Loucy (cell line): ENCODE data around the gene CAMTA1.

ENCODE experiments used
- EZH2phosphoT487 ChIP-seq: fragments of 200-600 bp; IDR thresholded peaks from 2 replicates; pipeline ENCODE4 v1.6.1; 2018; ENCODE audit warnings: antibody characterized with exemption, mild to moderate bottlenecking, moderate library complexity, borderline replicate concordance
- TF ChIP-seq, protein P1 (sequence below): fragments of 200-600 bp; sonication (generic); conservative IDR thresholded peaks from 2 replicates; pipeline ENCODE4 v1.5.1; 2014; ENCODE audit warnings: mild to moderate bottlenecking, antibody characterized with exemption, low read length

DNA sequence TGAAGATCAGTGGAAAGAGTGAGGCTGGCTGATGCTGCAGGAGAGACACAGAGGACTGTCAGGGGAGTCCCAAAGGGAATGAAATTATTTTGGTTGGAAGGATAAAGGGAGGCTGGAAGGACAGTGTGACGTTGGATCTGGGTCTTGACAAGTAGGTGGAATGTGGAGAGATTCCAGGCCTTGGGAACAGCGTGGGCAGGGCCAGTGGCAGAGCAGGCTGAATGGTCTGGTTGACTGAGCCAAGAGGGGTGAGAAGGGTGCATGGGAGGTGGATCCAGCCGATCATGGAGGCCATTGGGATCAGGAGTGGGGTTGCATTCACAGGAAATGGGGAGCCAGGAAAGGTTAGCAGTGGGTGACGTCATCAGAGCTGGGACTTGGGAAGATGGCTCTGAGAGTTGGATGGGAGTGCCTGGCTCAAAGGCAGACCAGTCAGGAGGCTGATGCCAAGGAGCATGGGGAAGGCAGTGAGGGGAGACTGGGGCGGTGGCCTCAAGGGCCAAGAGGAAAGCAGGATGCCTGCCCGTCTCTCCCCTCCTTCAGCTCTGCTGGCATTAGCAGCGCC lies 839.6 kb downstream of the CAMTA1 start:
- TF ChIP-seq, protein P1, sequence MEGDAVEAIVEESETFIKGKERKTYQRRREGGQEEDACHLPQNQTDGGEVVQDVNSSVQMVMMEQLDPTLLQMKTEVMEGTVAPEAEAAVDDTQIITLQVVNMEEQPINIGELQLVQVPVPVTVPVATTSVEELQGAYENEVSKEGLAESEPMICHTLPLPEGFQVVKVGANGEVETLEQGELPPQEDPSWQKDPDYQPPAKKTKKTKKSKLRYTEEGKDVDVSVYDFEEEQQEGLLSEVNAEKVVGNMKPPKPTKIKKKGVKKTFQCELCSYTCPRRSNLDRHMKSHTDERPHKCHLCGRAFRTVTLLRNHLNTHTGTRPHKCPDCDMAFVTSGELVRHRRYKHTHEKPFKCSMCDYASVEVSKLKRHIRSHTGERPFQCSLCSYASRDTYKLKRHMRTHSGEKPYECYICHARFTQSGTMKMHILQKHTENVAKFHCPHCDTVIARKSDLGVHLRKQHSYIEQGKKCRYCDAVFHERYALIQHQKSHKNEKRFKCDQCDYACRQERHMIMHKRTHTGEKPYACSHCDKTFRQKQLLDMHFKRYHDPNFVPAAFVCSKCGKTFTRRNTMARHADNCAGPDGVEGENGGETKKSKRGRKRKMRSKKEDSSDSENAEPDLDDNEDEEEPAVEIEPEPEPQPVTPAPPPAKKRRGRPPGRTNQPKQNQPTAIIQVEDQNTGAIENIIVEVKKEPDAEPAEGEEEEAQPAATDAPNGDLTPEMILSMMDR, result no peak
- TF ChIP-seq EZH2phosphoT487, result no peak
